ENCODE data around the gene BEAN1.

BEAN1 gene

GRCh38 chr16:66486199-66486772, 59.2 kb downstream of the BEAN1 start:
- DNase-seq (ENCODE audit: low read depth): no peak
- no peak overlapping the region for H3K4me3 ChIP-seq (ENCODE audit: low read depth, low read length)
- no peak for TF ChIP-seq CTCF (conservative IDR thresholded peaks at IDR 0.05; ENCODE audit: low read depth, low read length)

- no peak overlapping the region for H3K4me3 ChIP-seq (ENCODE audit: low read depth, low read length)
- no peak for TF ChIP-seq CTCF (conservative IDR thresholded peaks at IDR 0.05; ENCODE audit: low read depth, low read length)
- DNase-seq (ENCODE audit: low read depth): peak; percentile 94
These were observed 59.9 kb downstream of the BEAN1 start for GRCh38 chr16:66486773-66487579.

GRCh38 chr16:66487580-66488275, 60.6 kb downstream of the BEAN1 start:
- no peak for TF ChIP-seq CTCF (conservative IDR thresholded peaks at IDR 0.05; ENCODE audit: low read depth, low read length)
- peak; percentile 51 for DNase-seq (ENCODE audit: low read depth)
- H3K4me3 ChIP-seq (ENCODE audit: low read depth, low read length): no peak overlapping the region

- DNase-seq (ENCODE audit: low read depth): no peak
- H3K4me3 ChIP-seq (ENCODE audit: low read depth, low read length): no peak overlapping the region
- no peak for TF ChIP-seq CTCF (conservative IDR thresholded peaks at IDR 0.05; ENCODE audit: low read depth, low read length)
These were observed 61.4 kb downstream of the BEAN1 start for GRCh38 chr16:66488505-66488904.

- no peak for DNase-seq (ENCODE audit: low read depth)
- H3K4me3 ChIP-seq (ENCODE audit: low read depth, low read length): no peak overlapping the region
- TF ChIP-seq CTCF (conservative IDR thresholded peaks at IDR 0.05; ENCODE audit: low read depth, low read length): no peak
These were observed 62.3 kb downstream of the BEAN1 start for GRCh38 chr16:66489385-66489784.

GRCh38 chr16:66489818-66490217, 62.7 kb downstream of the BEAN1 start:
- no peak for DNase-seq (ENCODE audit: low read depth)

More at GRCh38 chr16:66489818-66490217, 62.7 kb downstream of the BEAN1 start:
- H3K4me3 ChIP-seq (ENCODE audit: low read depth, low read length): no peak overlapping the region
- no peak for TF ChIP-seq CTCF (conservative IDR thresholded peaks at IDR 0.05; ENCODE audit: low read depth, low read length)
